Endothelial cell of umbilical vein (primary cell): ENCODE data around the gene RALGAPB.

ENCODE experiments used
- CTCF ChIP-seq, 2 donors: IDR thresholded peaks; 1 replicate in 1 of 2; 2 replicates in 1 of 2; pipeline ENCODE4 v1.5.1; 2011; ENCODE audit warnings: low read length in 2 of 2, mild to moderate bottlenecking in 2 of 2, moderate library complexity in 2 of 2, control low read depth in 1 of 2, inconsistent platforms in 1 of 2, low read depth in 1 of 2; ENCODE audit not compliant: insufficient read depth in 1 of 2; ENCODE audit errors: extremely low read depth in 1 of 2
- EZH2 ChIP-seq: IDR thresholded peaks from 2 replicates; pipeline ENCODE4 v1.6.1; 2012; ENCODE audit warnings: borderline replicate concordance, low read depth, mild to moderate bottlenecking, moderate library complexity, low read length, inconsistent platforms; ENCODE audit not compliant: severe bottlenecking
- MYC ChIP-seq: IDR thresholded peaks from one replicate; pipeline ENCODE4 v1.6.1; 2011; ENCODE audit warnings: mild to moderate bottlenecking, low read depth, low read length
- POLR2A ChIP-seq: IDR thresholded peaks from 2 replicates; pipeline ENCODE4 v1.6.1; 2012; ENCODE audit warnings: low read depth, mild to moderate bottlenecking, control low read depth, low read length
- POLR2AphosphoS5 ChIP-seq: IDR thresholded peaks from 2 replicates; pipeline ENCODE4 v1.6.1; 2012; ENCODE audit warnings: low read depth, mild to moderate bottlenecking, control low read depth, low read length, moderate library complexity; ENCODE audit not compliant: insufficient read depth
- TF ChIP-seq, protein P1 (sequence below): IDR thresholded peaks from 2 replicates; pipeline ENCODE4 v1.6.1; 2011; ENCODE audit not compliant: insufficient read depth, insufficient read length

DNA sequence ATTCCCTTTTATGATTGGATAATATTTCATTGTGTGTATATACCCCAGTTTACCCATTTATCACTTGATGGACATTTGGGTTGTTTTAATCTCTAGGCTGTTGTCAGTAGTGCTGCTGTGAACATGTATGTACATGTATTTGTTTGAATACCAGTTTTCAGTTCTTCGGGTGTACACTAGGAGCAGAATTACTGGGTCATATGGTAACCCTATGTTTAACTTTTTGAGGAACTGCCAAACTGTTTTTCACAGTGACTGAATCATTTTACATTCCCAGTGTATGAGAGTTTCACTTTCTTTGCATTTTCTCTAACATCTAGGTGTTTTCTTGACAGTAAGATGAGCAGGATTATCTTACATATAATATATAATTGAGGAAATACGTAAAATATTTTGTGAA lies 63.7 kb downstream of the RALGAPB start:
- TF ChIP-seq CTCF (IDR thresholded peaks at IDR 0.05; ENCODE audit: extremely low read depth in 1 of 2, insufficient read depth in 1 of 2, low read depth in 1 of 2, low read length in 2 of 2) (no peak), POLR2A (no peak), EZH2 (no peak), MYC (no peak), POLR2AphosphoS5 (no peak)
- TF ChIP-seq, protein P1, sequence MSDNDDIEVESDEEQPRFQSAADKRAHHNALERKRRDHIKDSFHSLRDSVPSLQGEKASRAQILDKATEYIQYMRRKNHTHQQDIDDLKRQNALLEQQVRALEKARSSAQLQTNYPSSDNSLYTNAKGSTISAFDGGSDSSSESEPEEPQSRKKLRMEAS: no peak
